HS-27A (cell line): ENCODE measurements around the gene DLD.
A peak's percentile ranks its signal among the peaks of the same experiment; 100 is the strongest.
"Not testable (repeated sequence)": the region's sequence is repeated elsewhere in the genome, so short reads cannot be mapped to it uniquely, and the experiment has no call there.

ENCODE experiments used
- DNase-seq: peaks from one replicate; pipeline ENCODE4 v3.0.0-alpha.2; 2012; ENCODE audit warnings: low read depth, missing footprints

The DLD gene, protein sequence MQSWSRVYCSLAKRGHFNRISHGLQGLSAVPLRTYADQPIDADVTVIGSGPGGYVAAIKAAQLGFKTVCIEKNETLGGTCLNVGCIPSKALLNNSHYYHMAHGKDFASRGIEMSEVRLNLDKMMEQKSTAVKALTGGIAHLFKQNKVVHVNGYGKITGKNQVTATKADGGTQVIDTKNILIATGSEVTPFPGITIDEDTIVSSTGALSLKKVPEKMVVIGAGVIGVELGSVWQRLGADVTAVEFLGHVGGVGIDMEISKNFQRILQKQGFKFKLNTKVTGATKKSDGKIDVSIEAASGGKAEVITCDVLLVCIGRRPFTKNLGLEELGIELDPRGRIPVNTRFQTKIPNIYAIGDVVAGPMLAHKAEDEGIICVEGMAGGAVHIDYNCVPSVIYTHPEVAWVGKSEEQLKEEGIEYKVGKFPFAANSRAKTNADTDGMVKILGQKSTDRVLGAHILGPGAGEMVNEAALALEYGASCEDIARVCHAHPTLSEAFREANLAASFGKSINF

GRCh38 chr7:107890962-107891635, at the start of gene DLD:
Gene DLD, plus strand, starts transcription at chr7:107891183. Its CDS starts 68 bp downstream, at chr7:107891251.
- DNase-seq = no peak

DNA sequence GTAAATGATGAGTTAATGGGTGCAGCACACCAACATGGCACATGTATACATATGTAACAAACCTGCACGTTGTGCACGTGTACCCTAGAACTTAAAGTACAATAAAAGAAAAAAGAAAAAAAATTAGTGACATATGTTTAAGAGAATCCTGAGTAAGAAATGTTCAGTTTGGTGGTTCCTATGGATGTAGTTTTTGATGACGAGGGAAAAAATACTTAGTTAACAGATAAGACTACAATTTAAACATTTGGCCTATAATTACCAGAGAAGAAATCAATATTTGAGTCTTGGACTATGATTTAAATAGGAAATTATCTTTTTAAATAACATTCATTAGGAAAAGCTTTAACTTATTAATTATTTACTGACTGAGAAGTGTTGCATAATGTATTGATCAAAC, 48.8 kb upstream of the DLD start:
- no peak for DNase-seq

- DNase-seq = no peak
These were observed 47.8 kb upstream of the DLD start for GRCh38 chr7:107843184-107843583.

DNA sequence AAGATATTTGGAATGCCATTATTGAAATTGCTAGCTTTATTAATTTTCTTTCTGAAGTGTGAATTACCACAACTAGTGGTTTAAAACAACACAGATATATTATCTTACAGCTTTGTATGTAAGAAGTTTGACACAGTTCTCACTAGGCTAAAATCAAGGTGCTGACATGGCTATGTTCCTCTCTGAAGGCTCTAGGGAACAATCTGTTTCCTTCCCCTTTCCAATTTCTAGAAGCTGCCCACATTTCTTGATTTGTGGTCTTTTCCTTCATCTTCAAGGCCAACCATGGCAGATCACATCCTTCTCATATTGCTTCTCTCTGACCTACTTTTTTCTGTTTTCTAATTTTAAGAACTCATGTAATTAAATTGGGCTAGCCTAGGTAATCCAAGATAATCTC, 44.7 kb upstream of the DLD start:
- no peak for DNase-seq

DNA sequence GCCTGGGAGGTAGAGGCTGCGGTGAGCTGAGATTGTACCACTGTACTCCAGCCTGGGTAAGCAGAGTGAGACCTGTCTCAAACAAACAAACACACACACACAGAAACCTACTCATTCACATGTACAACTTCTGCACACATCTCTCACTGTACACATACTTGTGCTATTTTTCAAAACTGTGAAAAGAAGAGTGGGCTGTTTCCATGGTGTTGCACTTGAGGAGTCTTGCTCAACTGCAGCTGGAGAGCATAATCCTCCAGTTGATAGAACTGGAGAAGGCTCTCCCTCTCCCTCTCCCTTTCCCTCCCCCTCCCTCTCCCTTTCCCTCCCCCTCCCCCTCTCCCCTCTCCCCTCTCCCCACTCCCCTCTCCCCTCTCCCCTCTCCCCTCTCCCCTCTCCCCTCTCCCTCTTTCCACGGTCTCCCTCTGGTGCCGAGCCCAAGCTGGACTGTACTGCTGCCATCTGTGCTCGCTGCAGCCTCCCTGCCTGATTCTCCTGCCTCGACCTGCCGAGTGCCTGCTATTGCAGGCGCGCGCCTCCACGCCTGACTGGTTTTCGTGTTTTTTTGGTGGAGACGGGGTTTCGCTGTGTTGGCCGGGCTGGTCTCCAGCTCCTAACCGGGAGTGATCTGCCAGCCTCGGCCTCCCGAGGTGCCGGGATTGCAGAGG, 43.7 kb upstream of the DLD start:
- no peak for DNase-seq

GRCh38 chr7:107847836-107848175, 43.2 kb upstream of the DLD start:
- not testable (repeated sequence) for DNase-seq

GRCh38 chr7:107848211-107848610, 42.8 kb upstream of the DLD start:
- DNase-seq = not testable (repeated sequence)

- DNase-seq = no peak
These were observed 40.8 kb upstream of the DLD start for GRCh38 chr7:107850216-107850615.

GRCh38 chr7:107850643-107851042, 40.3 kb upstream of the DLD start:
- no peak for DNase-seq

DNA sequence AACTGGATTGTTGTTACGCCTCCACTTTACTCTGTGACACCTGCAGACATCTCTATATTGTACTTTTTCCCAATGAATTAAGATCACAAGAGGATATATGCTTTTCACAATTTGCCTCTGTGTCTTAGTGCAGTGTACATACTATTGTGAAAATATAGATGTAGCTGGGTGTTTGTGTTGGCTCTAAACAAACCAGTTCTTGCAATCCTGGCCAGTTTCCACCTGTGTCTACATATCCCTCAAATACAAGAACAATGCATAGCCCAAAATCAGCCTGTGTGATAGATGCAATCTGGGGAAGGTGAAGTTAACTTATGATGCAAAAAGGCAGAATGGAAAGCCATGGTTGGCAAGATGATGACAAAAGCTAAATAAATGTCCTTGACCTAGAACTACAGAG, 36.5 kb upstream of the DLD start:
- DNase-seq = no peak

DNA sequence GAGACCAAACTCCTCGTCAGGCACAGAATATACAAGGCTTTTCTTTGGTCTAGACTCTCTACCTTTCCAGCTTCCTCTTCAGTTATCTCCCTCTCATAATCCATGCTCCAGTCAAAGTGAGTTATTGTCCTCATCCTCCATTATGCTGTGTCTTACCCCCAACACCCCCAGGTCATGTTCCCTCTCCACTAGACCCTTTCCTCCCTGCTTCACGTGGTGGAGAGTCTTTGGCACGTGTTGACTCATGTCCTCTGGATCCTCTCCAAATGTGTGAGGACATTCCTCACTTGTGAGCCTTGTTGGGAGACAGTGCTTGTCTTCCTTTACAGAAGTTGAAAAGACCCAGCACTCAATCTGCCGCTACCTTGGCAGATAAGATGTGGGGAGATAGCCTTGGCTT, 36.0 kb upstream of the DLD start:
- DNase-seq = peak; percentile 17

GRCh38 chr7:107856806-107857540, 34.0 kb upstream of the DLD start:
- peak; percentile 1 for DNase-seq

DNA sequence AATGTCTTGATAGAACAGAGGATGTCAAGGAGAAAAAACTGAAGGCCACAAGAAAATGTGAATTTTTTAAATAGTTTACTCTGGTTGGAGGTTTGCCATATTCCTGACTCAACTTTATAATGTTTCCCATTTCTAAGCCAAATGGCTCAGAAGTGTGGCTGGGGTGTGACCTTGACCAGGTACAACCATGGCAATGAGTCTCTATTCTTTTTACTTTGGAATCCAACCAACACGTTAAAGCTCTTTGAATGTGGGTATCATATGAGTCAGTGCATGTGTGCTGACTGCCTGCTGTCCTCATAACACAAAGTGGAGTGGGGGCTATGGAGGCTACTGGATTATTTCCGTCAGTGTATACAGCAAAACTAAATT, 33.5 kb upstream of the DLD start:
- peak; percentile 27 for DNase-seq

- no peak for DNase-seq
These were observed 32.7 kb upstream of the DLD start for GRCh38 chr7:107858280-107858679.

DNA sequence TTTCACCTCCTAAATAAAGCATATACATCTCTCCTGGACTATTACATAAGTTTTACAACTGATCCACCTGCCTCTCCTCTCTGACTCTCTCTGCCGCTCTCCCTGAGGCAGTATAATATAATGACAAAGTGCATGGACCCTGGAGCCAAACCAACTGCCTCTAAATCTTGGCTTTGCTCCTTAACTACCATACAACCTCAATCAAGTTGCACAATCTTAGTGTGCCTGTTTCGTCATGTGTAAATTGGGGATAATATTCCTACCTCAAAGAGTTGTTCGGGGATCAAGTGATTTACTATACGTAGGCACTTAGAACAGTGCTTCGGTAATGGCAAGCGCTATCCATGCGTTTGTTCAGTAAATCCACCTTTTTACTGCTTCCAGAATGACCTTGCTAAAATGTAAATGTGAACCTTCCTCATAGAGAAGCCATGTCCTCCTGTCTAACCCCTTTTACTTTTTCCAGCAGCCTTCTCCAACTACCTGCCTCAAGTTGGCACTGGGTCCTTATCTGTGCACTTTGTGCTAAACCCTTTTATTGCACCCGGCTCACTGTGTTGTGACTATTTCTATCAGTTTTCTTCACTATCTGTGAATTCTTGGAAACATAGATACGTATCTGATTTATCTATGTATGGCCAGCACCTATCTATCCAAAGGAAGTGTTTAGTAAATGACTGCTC, 30.6 kb upstream of the DLD start:
- DNase-seq = no peak

DNA sequence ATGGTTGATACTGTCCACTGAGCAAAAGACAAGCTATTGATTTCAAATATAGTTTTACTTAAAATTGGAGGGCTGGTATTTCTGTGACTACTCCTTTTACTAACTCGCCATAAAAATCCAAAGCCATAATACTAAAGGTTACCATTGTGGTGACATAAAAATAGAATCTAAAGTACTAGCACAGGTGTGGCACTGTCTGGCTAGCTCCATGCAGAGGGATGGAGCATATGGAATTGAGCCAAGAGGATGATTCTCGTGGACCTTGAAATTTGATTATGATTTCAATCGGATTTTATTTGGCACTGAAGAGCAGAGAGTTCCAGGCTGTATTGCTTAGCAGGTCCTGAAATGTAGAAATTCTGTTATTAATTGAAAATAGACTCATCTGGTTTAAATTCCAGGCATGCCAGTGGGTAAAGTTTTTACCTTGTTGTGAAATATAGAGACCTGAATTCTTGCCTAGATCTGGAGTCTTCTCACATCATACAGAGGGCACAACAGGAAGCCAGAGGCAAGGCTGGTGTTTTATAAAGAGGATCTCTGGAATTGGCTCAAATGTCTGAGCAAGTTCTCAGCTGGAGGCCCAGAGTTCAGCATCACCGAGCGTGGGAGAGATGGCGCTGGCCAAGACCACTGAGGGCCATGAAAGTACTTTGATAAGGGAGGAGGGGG, 29.9 kb upstream of the DLD start:
- no peak for DNase-seq

GRCh38 chr7:107865956-107866775, 24.8 kb upstream of the DLD start:
- DNase-seq = no peak

DNA sequence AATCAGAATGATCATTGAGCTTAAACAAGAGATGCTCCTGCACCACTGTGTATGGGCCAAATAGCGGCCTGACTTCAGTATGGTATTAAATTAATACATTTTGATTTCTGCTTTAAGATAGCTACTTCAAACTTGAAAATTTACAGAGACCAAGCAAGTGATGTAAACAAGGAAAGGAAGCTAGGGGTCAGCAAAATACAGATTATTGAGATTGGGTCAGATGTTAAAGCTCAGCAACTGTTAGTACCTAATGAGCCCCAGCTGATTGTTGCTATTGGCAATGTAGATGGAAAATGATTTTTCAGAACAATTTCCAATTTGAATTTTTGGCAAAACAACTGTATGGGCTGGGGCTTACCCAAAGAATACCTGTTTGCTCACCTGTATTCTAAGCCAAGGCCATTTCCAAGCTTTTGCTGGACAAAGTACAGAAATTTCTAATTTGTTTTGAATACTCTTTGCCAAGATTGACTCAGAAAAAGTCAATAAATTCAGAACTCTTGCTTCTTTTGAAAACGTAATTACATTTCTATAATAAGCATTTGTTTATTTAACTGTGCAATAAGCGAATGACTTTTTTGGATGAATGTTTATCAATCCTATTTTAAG, 23.0 kb upstream of the DLD start:
- no peak for DNase-seq

DNA sequence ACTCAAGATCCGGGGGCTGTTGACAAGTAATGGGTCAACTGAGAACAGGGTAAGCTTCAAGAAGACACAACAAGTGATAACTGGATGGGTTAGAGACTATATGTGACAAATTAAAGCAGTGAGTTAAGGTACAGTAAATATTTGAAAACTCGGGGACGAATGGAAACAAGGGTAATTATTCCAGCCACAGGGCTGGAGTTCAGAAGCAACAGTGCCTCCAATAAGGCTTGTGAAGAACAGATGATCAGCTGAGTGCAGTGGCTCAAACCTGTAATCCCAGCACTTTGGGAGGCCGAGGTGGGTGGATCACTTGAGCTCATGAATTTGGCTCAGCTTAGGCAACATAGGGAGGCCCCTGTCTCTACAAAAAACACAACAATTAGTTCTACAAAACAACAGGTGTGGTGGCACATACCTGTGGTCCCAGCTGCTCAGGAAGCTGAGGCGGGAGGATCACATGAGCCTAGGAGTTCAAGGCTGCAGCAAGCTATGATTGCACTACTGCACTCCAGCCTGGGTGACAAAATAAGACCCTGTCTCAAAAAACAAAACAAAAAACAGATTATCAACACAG, 20.5 kb upstream of the DLD start:
- no peak for DNase-seq
